ENCODE data around the gene WDR7.

WDR7 gene

DNA sequence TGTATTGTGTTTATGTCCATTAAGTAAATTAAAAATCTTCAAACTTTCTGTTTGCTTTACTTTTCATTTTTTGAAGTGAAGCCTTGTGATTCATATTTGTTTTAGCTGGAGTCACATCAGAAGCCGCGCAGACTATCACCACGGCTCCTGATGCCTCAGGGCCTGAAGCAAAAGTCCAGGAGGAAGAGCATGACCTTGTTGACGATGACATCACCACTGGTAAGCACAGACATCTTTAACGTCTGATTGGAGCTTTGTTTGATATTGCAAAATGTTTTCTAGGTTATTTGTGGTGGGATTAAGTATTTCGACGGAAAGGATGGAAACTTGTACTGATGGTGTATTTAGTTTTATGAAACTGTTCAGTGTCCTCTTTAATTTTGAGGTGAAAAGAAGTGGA lies 164.8 kb downstream of the WDR7 start:
- no peaks in the 10 kb centered on the region for H3K4me1 ChIP-seq (ENCODE audit: insufficient read depth, low read length)
- no peaks in the 10 kb centered on the region for H3K36me3 ChIP-seq (ENCODE audit: insufficient read depth, low read length)
- no peak overlapping the region for H3K27ac ChIP-seq (ENCODE audit: low read depth, low read length)
- no peaks in the 10 kb centered on the region for H3K27me3 ChIP-seq (ENCODE audit: control insufficient read depth in 1 of 2, insufficient read depth in 2 of 2, low read length in 2 of 2)
- H3K9ac ChIP-seq (ENCODE audit: low read length): no peak overlapping the region
- no peaks in the 10 kb centered on the region for H3K9me3 ChIP-seq (ENCODE audit: low read length)
- H3K4me3 ChIP-seq (ENCODE audit: low read depth in 1 of 2, low read length in 2 of 2): no peak overlapping the region

DNA sequence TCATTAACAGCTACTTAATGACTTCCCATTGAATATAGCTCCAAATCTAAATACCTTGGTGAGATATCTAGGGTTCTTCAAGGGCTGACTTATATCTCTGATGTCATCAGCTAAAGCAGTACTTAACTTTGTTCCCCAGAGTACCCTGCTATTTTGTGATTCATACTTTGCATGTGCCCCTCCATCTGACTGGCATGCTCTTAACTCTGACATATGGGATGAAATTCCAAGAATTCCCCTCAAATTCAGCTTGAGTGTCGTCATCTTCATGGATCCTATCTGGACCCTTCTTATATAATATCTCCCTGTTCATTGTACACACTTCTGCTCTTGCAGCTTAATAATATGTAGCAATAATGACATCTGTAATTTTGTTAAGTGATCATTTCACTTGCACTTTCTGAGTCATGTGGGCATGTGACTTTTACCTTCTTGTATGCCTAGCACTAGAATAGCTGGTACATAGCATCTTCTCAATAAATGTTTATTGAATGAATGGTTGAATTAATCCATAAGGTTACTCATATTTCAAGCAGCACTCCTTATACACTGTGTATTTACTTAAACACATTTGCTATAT lies 172.9 kb downstream of the WDR7 start:
- Histone ChIP-seq H3K27me3 (ENCODE audit: control insufficient read depth in 1 of 2, insufficient read depth in 2 of 2, low read length in 2 of 2) (no peaks in the 10 kb centered on the region), H3K27ac (ENCODE audit: low read depth, low read length) (no peak overlapping the region), H3K4me3 (ENCODE audit: low read depth in 1 of 2, low read length in 2 of 2) (no peak overlapping the region), H3K4me1 (ENCODE audit: insufficient read depth, low read length) (no peaks in the 10 kb centered on the region), H3K9ac (ENCODE audit: low read length) (no peak overlapping the region), H3K9me3 (ENCODE audit: low read length) (no peaks in the 10 kb centered on the region), H3K36me3 (ENCODE audit: insufficient read depth, low read length) (no peaks in the 10 kb centered on the region)

DNA sequence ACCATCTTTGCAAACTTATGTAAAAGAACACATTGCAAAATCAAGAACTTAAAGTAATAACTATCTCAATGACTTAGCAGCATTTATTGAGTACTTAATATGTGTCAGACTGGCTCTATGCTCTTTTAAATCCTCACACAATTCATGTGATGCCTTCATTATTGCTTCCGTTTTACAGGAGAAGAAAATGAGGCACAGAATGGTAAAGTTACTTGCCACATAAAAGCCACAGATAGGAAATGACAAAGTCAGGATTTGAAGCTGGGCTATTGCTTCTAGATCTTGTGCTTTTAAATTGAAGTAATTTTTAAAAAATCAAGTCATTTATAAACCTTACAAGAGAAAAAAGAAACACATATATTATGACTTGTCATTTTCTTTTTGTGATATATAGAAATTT lies 174.2 kb downstream of the WDR7 start:
- no peak overlapping the region for H3K27ac ChIP-seq (ENCODE audit: low read depth, low read length)

DNA sequence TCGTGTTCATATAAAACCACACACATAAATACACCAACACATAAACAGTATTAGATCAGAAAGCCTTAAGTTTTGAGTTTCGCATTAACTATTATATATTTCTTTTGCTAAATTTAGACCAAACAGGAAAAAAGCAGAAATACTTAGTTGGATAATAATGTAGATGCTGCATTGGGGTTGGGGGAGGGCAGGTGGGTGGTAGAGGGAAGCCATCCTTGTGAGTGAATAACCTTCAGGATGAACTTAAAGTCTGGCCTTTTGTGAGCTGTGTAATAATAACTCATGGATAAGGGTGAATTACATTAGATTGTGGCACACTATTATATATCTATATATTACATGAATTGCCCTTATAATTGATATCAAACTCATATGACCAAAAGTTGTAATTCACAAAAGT lies 174.7 kb downstream of the WDR7 start:
- no peaks in the 10 kb centered on the region for H3K36me3 ChIP-seq (ENCODE audit: insufficient read depth, low read length)
- no peaks in the 10 kb centered on the region for H3K27me3 ChIP-seq (ENCODE audit: control insufficient read depth in 1 of 2, insufficient read depth in 2 of 2, low read length in 2 of 2)
- H3K9me3 ChIP-seq (ENCODE audit: low read length): no peaks in the 10 kb centered on the region
- H3K27ac ChIP-seq (ENCODE audit: low read depth, low read length): no peak overlapping the region
- no peaks in the 10 kb centered on the region for H3K4me1 ChIP-seq (ENCODE audit: insufficient read depth, low read length)
- no peak overlapping the region for H3K9ac ChIP-seq (ENCODE audit: low read length)
- H3K4me3 ChIP-seq (ENCODE audit: low read depth in 1 of 2, low read length in 2 of 2): no peak overlapping the region

More for the DNA sequence above, 174.2 kb downstream of the WDR7 start:
- Histone ChIP-seq H3K9ac (ENCODE audit: low read length) (no peak overlapping the region), H3K4me1 (ENCODE audit: insufficient read depth, low read length) (no peaks in the 10 kb centered on the region), H3K36me3 (ENCODE audit: insufficient read depth, low read length) (no peaks in the 10 kb centered on the region), H3K4me3 (ENCODE audit: low read depth in 1 of 2, low read length in 2 of 2) (no peak overlapping the region), H3K9me3 (ENCODE audit: low read length) (no peaks in the 10 kb centered on the region), H3K27me3 (ENCODE audit: control insufficient read depth in 1 of 2, insufficient read depth in 2 of 2, low read length in 2 of 2) (no peaks in the 10 kb centered on the region)

DNA sequence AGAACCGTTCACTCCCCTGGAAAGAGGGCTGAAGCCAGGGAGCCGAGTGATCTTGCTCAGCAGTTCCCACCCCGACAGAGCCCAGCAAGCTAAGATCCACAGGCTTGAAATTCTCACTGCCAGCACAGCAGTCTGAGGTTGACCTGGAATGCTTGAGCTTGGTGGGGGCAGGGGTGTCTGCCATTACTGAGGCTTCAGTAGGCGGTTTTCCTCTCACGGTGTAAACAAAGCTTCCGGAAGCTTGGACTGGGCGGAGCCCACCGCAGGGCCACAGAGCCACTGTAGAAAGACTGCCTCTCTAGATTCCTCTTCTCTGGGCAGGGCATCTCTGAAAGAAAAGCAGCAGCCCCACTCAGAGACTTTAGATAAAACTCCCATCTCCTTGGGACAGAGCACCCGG lies 180.8 kb downstream of the WDR7 start:
- Histone ChIP-seq H3K9ac (ENCODE audit: low read length) (no peak overlapping the region), H3K27me3 (ENCODE audit: control insufficient read depth in 1 of 2, insufficient read depth in 2 of 2, low read length in 2 of 2) (no peaks in the 10 kb centered on the region), H3K4me1 (ENCODE audit: insufficient read depth, low read length) (no peaks in the 10 kb centered on the region), H3K36me3 (ENCODE audit: insufficient read depth, low read length) (no peaks in the 10 kb centered on the region), H3K9me3 (ENCODE audit: low read length) (no peaks in the 10 kb centered on the region), H3K27ac (ENCODE audit: low read depth, low read length) (no peak overlapping the region), H3K4me3 (ENCODE audit: low read depth in 1 of 2, low read length in 2 of 2) (no peak overlapping the region)

DNA sequence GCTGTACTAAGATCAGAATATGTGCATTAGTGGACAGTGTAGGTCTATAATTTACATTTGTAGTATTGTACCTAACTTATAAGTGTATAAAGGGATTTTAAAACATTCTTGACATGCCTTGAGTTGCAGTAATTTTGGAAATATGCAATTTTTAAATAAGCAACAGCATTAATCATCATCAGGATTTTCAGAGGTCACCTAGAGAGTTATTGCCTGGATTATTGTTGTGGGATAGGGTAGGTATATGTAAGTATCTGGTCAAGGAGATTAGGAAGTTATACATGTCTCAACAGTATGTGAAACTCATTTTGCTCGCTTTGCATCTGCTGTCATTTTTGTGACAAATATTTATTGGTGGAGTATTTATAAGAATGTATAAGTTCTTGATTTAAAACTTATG lies 184.2 kb downstream of the WDR7 start:
- Histone ChIP-seq H3K4me1 (ENCODE audit: insufficient read depth, low read length) (no peaks in the 10 kb centered on the region), H3K4me3 (ENCODE audit: low read depth in 1 of 2, low read length in 2 of 2) (no peak overlapping the region), H3K9me3 (ENCODE audit: low read length) (no peaks in the 10 kb centered on the region), H3K9ac (ENCODE audit: low read length) (no peak overlapping the region), H3K27me3 (ENCODE audit: control insufficient read depth in 1 of 2, insufficient read depth in 2 of 2, low read length in 2 of 2) (no peaks in the 10 kb centered on the region), H3K27ac (ENCODE audit: low read depth, low read length) (no peak overlapping the region), H3K36me3 (ENCODE audit: insufficient read depth, low read length) (no peaks in the 10 kb centered on the region)

DNA sequence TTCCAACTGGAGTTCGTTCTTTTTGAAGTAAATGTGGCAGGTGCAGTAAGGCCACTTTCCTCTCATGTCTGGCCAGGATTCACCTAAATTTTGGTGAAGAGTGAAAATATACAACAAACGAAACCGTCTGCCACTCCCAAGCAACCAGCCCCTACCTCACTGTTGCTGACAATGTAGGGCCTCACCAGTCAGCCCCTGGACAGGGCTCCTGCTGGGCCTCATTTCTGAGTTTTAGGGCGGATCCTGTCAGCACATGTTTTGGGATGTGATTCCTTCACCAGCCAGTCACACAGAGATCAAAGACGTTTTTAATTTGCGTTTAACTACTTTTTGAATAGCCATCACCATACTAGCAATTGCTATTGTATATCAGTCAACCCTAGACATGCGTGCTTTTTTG lies 185.0 kb downstream of the WDR7 start:
- H3K9ac ChIP-seq (ENCODE audit: low read length): no peak overlapping the region
- H3K36me3 ChIP-seq (ENCODE audit: insufficient read depth, low read length): no peaks in the 10 kb centered on the region
- H3K4me3 ChIP-seq (ENCODE audit: low read depth in 1 of 2, low read length in 2 of 2): no peak overlapping the region
- no peaks in the 10 kb centered on the region for H3K9me3 ChIP-seq (ENCODE audit: low read length)
- H3K27ac ChIP-seq (ENCODE audit: low read depth, low read length): no peak overlapping the region
- no peaks in the 10 kb centered on the region for H3K27me3 ChIP-seq (ENCODE audit: control insufficient read depth in 1 of 2, insufficient read depth in 2 of 2, low read length in 2 of 2)
- no peaks in the 10 kb centered on the region for H3K4me1 ChIP-seq (ENCODE audit: insufficient read depth, low read length)

DNA sequence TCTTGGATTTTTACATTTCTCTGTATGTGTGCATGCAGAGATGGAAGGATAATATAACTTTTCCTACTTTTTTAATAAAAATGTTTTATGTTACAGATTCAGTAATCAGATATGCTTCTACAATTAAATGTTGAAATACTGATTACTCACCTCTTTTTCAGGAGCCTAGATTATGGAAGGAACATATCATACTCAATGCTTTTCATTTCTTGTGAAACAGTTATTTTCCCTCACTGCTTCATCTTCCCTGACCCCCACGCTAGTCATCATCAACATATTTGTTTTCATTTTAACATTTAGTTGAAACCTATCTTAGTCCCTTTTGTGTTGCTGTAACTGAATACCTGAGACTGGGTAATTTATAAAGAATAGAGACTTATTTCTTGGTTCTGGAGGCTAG lies 190.7 kb downstream of the WDR7 start:
- Histone ChIP-seq H3K9me3 (ENCODE audit: low read length) (no peaks in the 10 kb centered on the region), H3K4me3 (ENCODE audit: low read depth in 1 of 2, low read length in 2 of 2) (no peak overlapping the region), H3K27me3 (ENCODE audit: control insufficient read depth in 1 of 2, insufficient read depth in 2 of 2, low read length in 2 of 2) (no peaks in the 10 kb centered on the region), H3K4me1 (ENCODE audit: insufficient read depth, low read length) (no peaks in the 10 kb centered on the region), H3K36me3 (ENCODE audit: insufficient read depth, low read length) (no peaks in the 10 kb centered on the region), H3K27ac (ENCODE audit: low read depth, low read length) (no peak overlapping the region), H3K9ac (ENCODE audit: low read length) (no peak overlapping the region)

DNA sequence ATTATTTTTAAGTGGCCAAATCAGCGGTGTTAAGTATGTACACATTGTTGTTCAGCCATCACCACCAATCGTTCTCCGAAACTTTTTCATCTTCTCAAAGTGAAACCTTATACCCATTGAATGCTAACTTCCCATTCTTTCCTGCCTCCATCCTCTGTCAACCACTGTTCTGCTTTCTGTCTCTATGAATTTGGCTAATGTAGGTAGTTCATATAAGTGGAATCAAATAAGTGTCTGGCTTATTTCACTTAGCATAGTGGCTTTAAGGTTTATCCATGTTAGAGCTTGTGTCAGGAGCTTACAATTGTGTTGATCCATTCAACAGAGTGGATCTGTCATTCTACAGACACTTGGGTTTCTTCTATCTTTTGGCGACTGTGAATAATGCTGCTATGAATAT lies 192.1 kb downstream of the WDR7 start:
- Histone ChIP-seq H3K36me3 (ENCODE audit: insufficient read depth, low read length) (no peaks in the 10 kb centered on the region), H3K4me3 (ENCODE audit: low read depth in 1 of 2, low read length in 2 of 2) (no peak overlapping the region), H3K27ac (ENCODE audit: low read depth, low read length) (no peak overlapping the region), H3K4me1 (ENCODE audit: insufficient read depth, low read length) (no peaks in the 10 kb centered on the region), H3K9me3 (ENCODE audit: low read length) (no peaks in the 10 kb centered on the region), H3K27me3 (ENCODE audit: control insufficient read depth in 1 of 2, insufficient read depth in 2 of 2, low read length in 2 of 2) (no peaks in the 10 kb centered on the region), H3K9ac (ENCODE audit: low read length) (no peak overlapping the region)

DNA sequence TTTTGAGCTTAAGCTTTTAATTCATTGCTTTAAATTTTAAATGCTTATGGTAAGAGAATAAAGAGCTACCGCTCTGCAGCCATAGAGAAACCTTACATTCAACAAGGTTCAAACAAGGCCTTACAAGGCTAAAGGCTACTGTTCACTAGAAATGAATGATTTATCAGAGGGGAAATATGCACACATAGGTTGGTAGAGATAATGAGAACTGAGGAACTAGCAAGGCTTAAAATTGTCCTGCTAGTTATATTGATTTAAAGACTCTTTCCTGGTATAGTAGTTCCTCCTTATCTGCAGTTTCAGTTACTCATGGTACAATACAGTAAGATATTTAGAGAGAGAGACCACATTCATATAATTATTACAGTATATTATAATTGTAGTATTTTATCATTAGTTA lies 193.4 kb downstream of the WDR7 start:
- Histone ChIP-seq H3K36me3 (ENCODE audit: insufficient read depth, low read length) (no peaks in the 10 kb centered on the region), H3K27ac (ENCODE audit: low read depth, low read length) (no peak overlapping the region), H3K4me3 (ENCODE audit: low read depth in 1 of 2, low read length in 2 of 2) (no peak overlapping the region), H3K27me3 (ENCODE audit: control insufficient read depth in 1 of 2, insufficient read depth in 2 of 2, low read length in 2 of 2) (no peaks in the 10 kb centered on the region), H3K9ac (ENCODE audit: low read length) (no peak overlapping the region), H3K4me1 (ENCODE audit: insufficient read depth, low read length) (no peaks in the 10 kb centered on the region), H3K9me3 (ENCODE audit: low read length) (no peaks in the 10 kb centered on the region)

DNA sequence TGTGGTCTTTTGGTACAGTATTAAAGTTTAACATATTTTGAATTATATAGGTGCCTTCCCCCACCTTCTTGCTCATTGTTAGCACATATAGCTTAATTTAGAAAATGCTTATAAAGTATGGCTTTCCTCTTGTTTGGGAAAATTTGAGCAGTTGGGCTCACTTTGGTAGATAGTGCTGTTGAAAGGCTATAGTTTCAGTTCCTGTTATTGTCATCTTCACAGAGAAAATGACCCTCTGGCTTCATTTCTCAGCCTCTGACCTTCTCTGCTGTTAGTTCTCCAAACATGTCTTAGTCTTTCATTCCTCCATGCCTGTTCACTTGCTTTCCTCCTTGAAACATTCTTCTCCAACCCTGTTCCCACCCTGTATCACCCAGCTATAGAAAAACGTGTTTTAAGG lies 200.6 kb downstream of the WDR7 start:
- Histone ChIP-seq H3K27ac (ENCODE audit: low read depth, low read length) (no peak overlapping the region), H3K27me3 (ENCODE audit: control insufficient read depth in 1 of 2, insufficient read depth in 2 of 2, low read length in 2 of 2) (no peaks in the 10 kb centered on the region), H3K9me3 (ENCODE audit: low read length) (no peaks in the 10 kb centered on the region), H3K36me3 (ENCODE audit: insufficient read depth, low read length) (no peaks in the 10 kb centered on the region), H3K4me1 (ENCODE audit: insufficient read depth, low read length) (no peaks in the 10 kb centered on the region), H3K9ac (ENCODE audit: low read length) (no peak overlapping the region), H3K4me3 (ENCODE audit: low read depth in 1 of 2, low read length in 2 of 2) (no peak overlapping the region)

DNA sequence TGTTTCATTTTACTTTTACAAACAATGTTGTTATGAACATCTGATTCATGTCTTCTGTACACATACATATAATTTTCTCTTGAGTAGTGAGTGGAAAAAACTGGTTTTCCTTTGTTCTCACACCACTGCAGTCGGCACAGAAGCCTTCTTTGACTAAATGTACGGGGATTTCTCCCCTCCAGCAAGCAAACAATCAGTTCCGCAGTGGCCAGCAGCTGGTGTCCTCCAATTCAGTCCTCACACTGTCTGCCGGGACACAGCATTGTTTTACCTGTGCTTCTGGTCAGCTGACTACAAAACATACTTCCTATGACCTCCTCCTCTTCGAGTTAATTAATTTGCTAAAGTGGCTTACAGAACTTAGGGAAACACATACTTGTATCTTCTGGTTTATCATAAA lies 202.8 kb downstream of the WDR7 start:
- Histone ChIP-seq H3K9me3 (ENCODE audit: low read length) (no peaks in the 10 kb centered on the region), H3K27me3 (ENCODE audit: control insufficient read depth in 1 of 2, insufficient read depth in 2 of 2, low read length in 2 of 2) (no peaks in the 10 kb centered on the region), H3K4me1 (ENCODE audit: insufficient read depth, low read length) (no peaks in the 10 kb centered on the region), H3K4me3 (ENCODE audit: low read depth in 1 of 2, low read length in 2 of 2) (no peak overlapping the region), H3K36me3 (ENCODE audit: insufficient read depth, low read length) (no peaks in the 10 kb centered on the region), H3K9ac (ENCODE audit: low read length) (no peak overlapping the region), H3K27ac (ENCODE audit: low read depth, low read length) (no peak overlapping the region)

Measured in muscle layer of colon (tissue), 2 donors.